ENCODE results near the gene NT5DC4. TPM values are rescaled to one million over a fixed set of nuclear protein-coding genes. Genes with fewer than 3 reads are reported as not detected.

Gene NT5DC4
- total RNA-seq (2021; ENCODE audit: unreplicated experiment) (not detected), Bru-seq, nascent RNA (percentile 10 among the genes with signal in this experiment), BruChase-seq, experiment 1, labeled RNA remaining after a 2-hour chase (percentile 11 among the genes with signal in this experiment), BruChase-seq, experiment 2, labeled RNA remaining after a 6-hour chase (percentile 18 among the genes with signal in this experiment)
- polyA plus RNA-seq (2012; ENCODE audit: insufficient read length) = not detected
- long read RNA-seq = 0 reads

GRCh38 chr2:112720785-112721184, at the start of gene NT5DC4:
NT5DC4 (plus strand) TSS chr2:112721020; CDS start chr2:112721080, 60 bp downstream.
- Histone ChIP-seq H3K27me3 (ENCODE audit: control insufficient read depth, insufficient read depth, low read length) (no peaks in the 10 kb centered on the region), H3K4me1 (ENCODE audit: control insufficient read depth, insufficient read depth, low read length) (no peaks in the 10 kb centered on the region; the same call in 1 of the 2 replicates), H3K9me3 (ENCODE audit: control insufficient read depth, insufficient read depth, low read depth, low read length) (no peaks in the 10 kb centered on the region), H3K27ac (ENCODE audit: low read length) (no peak within 1 kb of the TSS), H3K36me3 (ENCODE audit: control insufficient read depth, insufficient read depth, low read length) (no peaks in the 10 kb centered on the region), H3K4me3 (ENCODE audit: low read depth in 2 of 2, low read length in 2 of 2) (no peak within 1 kb of the TSS)
- in situ Hi-C loops (cut with HindIII; ENCODE audit: low pct_unique_long_range_greater_than_20kb, low sequenced_read_pairs) = no loop called here
- no peak for DNase-seq (ENCODE audit: low read depth, low spot score)
- no peak for ATAC-seq
- intact Hi-C loops (cut with micrococcal nuclease; ENCODE audit: unreplicated experiment) = no loop called here
- CTCF ChIA-PET = no interaction called here
- POLR2A ChIA-PET = no interaction called here
- TF ChIP-seq SIN3A (IDR thresholded peaks at IDR 0.05; ENCODE audit: borderline replicate concordance, insufficient read depth, low read depth, low read length) (no peak), POLR2AphosphoS5 (IDR thresholded peaks at IDR 0.05; ENCODE audit: low read depth, low read length) (no peak), CTCF (IDR thresholded peaks at IDR 0.05) (no peak)
- no TSS peak for BruUV-seq (replicated peaks)

DNA sequence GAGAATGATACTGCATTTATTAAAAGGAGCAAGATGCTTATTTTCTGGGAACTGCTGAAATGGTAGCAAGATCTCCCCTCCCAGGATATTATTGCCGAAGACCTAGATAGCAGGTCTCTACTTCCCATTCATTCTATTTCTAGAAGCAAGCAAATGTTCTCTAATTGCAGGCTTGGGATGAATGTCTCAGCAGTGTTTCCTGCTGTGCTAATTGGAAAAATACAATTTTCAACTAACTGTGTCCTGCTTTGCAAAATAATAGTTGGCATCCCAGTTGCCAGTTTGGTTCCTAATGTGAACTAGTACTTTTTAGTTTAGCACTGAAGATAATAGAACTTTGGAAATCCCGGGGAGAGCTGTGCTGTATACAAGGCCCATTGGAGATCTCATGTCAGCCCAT, 49.0 kb upstream of the NT5DC4 start:
- Histone ChIP-seq H3K27me3 (ENCODE audit: control insufficient read depth, insufficient read depth, low read length) (no peaks in the 10 kb centered on the region), H3K9me3 (ENCODE audit: control insufficient read depth, insufficient read depth, low read depth, low read length) (no peaks in the 10 kb centered on the region), H3K4me3 (ENCODE audit: low read depth in 2 of 2, low read length in 2 of 2) (no peak overlapping the region), H3K36me3 (ENCODE audit: control insufficient read depth, insufficient read depth, low read length) (no peaks in the 10 kb centered on the region), H3K4me1 (ENCODE audit: control insufficient read depth, insufficient read depth, low read length) (no peaks in the 10 kb centered on the region), H3K27ac (ENCODE audit: low read length) (no peak overlapping the region)
- BruUV-seq (replicated peaks) = no TSS peak
- ChIA-PET CTCF (no interaction called here), POLR2A (no interaction called here)
- ATAC-seq = no peak
- in situ Hi-C loops (cut with HindIII; ENCODE audit: low pct_unique_long_range_greater_than_20kb, low sequenced_read_pairs) = no loop called here
- intact Hi-C loops (cut with micrococcal nuclease; ENCODE audit: unreplicated experiment) = no loop called here
- DNase-seq (ENCODE audit: low read depth, low spot score) = no peak
- TF ChIP-seq SIN3A (IDR thresholded peaks at IDR 0.05; ENCODE audit: borderline replicate concordance, insufficient read depth, low read depth, low read length) = no peak
- no peak for TF ChIP-seq TCF7L2 (IDR thresholded peaks at IDR 0.05; ENCODE audit: low read depth, low read length)
- no peak for TF ChIP-seq CTCF (IDR thresholded peaks at IDR 0.05)
- no peak for TF ChIP-seq POLR2AphosphoS5 (IDR thresholded peaks at IDR 0.05; ENCODE audit: low read depth, low read length)
- TF ChIP-seq, protein P1, sequence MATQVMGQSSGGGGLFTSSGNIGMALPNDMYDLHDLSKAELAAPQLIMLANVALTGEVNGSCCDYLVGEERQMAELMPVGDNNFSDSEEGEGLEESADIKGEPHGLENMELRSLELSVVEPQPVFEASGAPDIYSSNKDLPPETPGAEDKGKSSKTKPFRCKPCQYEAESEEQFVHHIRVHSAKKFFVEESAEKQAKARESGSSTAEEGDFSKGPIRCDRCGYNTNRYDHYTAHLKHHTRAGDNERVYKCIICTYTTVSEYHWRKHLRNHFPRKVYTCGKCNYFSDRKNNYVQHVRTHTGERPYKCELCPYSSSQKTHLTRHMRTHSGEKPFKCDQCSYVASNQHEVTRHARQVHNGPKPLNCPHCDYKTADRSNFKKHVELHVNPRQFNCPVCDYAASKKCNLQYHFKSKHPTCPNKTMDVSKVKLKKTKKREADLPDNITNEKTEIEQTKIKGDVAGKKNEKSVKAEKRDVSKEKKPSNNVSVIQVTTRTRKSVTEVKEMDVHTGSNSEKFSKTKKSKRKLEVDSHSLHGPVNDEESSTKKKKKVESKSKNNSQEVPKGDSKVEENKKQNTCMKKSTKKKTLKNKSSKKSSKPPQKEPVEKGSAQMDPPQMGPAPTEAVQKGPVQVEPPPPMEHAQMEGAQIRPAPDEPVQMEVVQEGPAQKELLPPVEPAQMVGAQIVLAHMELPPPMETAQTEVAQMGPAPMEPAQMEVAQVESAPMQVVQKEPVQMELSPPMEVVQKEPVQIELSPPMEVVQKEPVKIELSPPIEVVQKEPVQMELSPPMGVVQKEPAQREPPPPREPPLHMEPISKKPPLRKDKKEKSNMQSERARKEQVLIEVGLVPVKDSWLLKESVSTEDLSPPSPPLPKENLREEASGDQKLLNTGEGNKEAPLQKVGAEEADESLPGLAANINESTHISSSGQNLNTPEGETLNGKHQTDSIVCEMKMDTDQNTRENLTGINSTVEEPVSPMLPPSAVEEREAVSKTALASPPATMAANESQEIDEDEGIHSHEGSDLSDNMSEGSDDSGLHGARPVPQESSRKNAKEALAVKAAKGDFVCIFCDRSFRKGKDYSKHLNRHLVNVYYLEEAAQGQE (IDR thresholded peaks at IDR 0.05; ENCODE audit: insufficient read depth in 1 of 2, low read depth in 2 of 2, low read length in 1 of 2) = no peak

All from Panc1 (cell line).